ENCODE measurements around the gene PALM2AKAP2. TPM values are rescaled to one million over a fixed set of nuclear protein-coding genes. Genes with fewer than 3 reads are reported as not detected.
"Not testable (repeated sequence)": the region's sequence is repeated elsewhere in the genome, so short reads cannot be mapped to it uniquely, and the experiment has no call there.

The PALM2AKAP2 gene
- total RNA-seq, 1 experiment from 2014 or later, result 2.1 TPM

DNA sequence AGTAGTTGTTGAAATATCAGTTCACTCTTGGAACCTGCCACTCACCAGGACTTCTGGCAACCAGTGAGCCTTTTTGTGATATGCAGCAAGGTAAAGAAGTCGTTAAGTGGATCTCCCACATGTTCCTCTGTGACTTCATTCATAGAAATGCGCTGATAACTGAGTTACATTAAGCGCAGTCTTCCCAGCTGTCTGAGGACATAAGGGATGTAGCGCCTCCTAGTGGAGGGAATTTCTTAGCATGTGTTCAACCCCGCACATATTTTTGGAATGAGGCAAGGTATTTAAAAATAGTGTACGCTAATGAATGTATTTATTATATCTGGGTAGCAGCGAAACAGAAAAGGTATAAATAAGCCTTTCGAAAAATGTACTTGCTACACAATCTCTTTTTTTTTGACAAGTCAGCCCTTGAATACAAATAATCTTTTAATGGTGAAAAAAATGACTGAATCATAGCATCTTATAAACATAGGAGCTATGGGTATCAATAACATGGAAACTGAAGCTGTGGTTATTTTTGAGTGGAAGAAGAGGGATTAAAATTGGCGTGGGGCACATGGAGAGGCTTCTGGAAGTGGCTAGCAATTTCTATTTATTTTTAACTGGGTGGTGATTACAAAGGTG lies 38.0 kb downstream of the PALM2AKAP2 start:
- POLR2A ChIA-PET (ENCODE audit: unreplicated experiment), result no interaction called here
- Histone ChIP-seq H2AFZ (no peak overlapping the region), H3F3A (ENCODE audit: insufficient read depth, low read depth) (peaks cover 34% of the 10 kb centered on the region), H3K79me2 (ENCODE audit: low read depth) (peaks cover 4% of the 10 kb centered on the region; the same call in 1 of the 2 replicates), H3K4me3 (no peak overlapping the region), H3K9me2 (ENCODE audit: insufficient read depth) (no peaks in the 10 kb centered on the region), H3K9me3 (ENCODE audit: insufficient read depth, low read depth) (no peaks in the 10 kb centered on the region), H3K4me1 (replicated peaks; ENCODE audit: insufficient read depth) (peaks cover 40% of the 10 kb centered on the region), H3K27ac (peak overlapping the region; percentile 61; the same call in 1 of the 2 replicates), H3K36me3 (ENCODE audit: low read depth) (no peaks in the 10 kb centered on the region; the same call in 1 of the 2 replicates), H4K20me1 (ENCODE audit: insufficient read depth) (no peaks in the 10 kb centered on the region), H3K27me3 (ENCODE audit: insufficient read depth, low read depth) (no peaks in the 10 kb centered on the region), H3K4me2 (no peak overlapping the region)
- peak; percentile 73 to 81 for DNase-seq
- CTCF ChIA-PET, result interaction anchor here (0.6 to 1.1 kb wide), 4 partner anchors 212 to 596 kb away, joined by 3 read pairs; no protein-coding TSS in a partner anchor
- BruUV-seq (replicated peaks), result no TSS peak
- intact Hi-C loops (cut with micrococcal nuclease; ENCODE audit: unreplicated experiment), result loop anchor here (1.0 to 5.0 kb wide), 7 partner anchors 25 to 366 kb away; partner anchors contain the start of gene PALM2AKAP2
- TF ChIP-seq CTCF (conservative IDR thresholded peaks at IDR 0.05) (peak; percentile 86), EZH2 (IDR thresholded peaks at IDR 0.05; ENCODE audit: low read depth) (no peak)

DNA sequence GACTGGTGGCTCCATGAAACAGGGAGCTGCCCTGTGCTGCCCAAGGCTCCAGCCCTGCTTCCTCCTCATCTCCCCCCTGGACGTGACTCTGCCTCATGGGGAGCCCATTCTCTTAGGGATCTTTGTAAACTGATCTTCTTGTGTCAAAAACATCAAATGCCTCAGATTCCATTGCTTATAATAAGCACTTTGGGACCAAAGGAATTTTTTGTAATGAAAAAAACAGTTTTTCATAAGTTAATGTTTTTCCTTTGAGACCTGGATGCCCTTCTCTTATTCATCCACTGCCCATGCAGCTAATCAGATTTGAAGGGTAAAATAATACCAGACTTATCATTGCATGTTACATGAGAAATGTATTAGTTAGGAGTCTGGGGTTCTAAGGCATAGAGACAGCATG lies 41.7 kb downstream of the PALM2AKAP2 start:
- Histone ChIP-seq H3K79me2 (ENCODE audit: low read depth) (peaks cover 4% of the 10 kb centered on the region; the same call in 1 of the 2 replicates), H3K9me3 (ENCODE audit: insufficient read depth, low read depth) (no peaks in the 10 kb centered on the region), H2AFZ (no peak overlapping the region), H3K9me2 (ENCODE audit: insufficient read depth) (no peaks in the 10 kb centered on the region), H3K4me2 (no peak overlapping the region), H3K27me3 (ENCODE audit: insufficient read depth, low read depth) (no peaks in the 10 kb centered on the region), H3K4me3 (no peak overlapping the region), H3K27ac (no peak overlapping the region), H3K4me1 (replicated peaks; ENCODE audit: insufficient read depth) (peaks cover 16% of the 10 kb centered on the region), H3K36me3 (ENCODE audit: low read depth) (no peaks in the 10 kb centered on the region), H4K20me1 (ENCODE audit: insufficient read depth) (no peaks in the 10 kb centered on the region), H3F3A (ENCODE audit: insufficient read depth, low read depth) (peaks cover 17% of the 10 kb centered on the region)
- intact Hi-C loops (cut with micrococcal nuclease; ENCODE audit: unreplicated experiment), result no loop called here
- BruUV-seq (replicated peaks), result no TSS peak
- no peak for TF ChIP-seq EZH2 (IDR thresholded peaks at IDR 0.05; ENCODE audit: low read depth)
- no peak for TF ChIP-seq CTCF (conservative IDR thresholded peaks at IDR 0.05)
- CTCF ChIA-PET, result no interaction called here
- POLR2A ChIA-PET (ENCODE audit: unreplicated experiment), result no interaction called here
- DNase-seq, result no peak

DNA sequence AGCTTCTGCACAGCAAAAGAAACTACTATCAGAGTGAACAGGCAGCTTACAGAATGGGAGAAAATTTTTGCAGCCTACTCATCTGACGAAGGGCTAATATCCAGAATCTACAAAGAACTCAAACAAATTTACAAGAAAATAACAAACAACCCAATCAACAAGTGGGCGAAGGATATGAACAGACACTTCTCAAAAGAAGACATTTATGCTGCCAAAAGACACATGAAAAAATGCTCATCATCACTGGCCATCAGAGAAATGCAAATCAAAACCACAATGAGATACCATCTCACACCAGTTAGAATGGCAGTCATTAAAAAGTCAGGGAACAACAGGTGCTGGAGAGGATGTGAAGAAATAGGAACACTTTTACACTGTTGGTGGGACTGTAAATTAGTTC lies 45.4 kb downstream of the PALM2AKAP2 start:
- POLR2A ChIA-PET (ENCODE audit: unreplicated experiment); H3F3A ChIP-seq (ENCODE audit: insufficient read depth, low read depth); H4K20me1 ChIP-seq (ENCODE audit: insufficient read depth); H3K27me3 ChIP-seq (ENCODE audit: insufficient read depth, low read depth); H3K27ac ChIP-seq; H3K4me1 ChIP-seq (replicated peaks; ENCODE audit: insufficient read depth); H2AFZ ChIP-seq; H3K9me2 ChIP-seq (ENCODE audit: insufficient read depth); CTCF ChIA-PET; BruUV-seq (replicated peaks); H3K9me3 ChIP-seq (ENCODE audit: insufficient read depth, low read depth); H3K79me2 ChIP-seq (ENCODE audit: low read depth); intact Hi-C loops (cut with micrococcal nuclease; ENCODE audit: unreplicated experiment); H3K4me2 ChIP-seq; DNase-seq; H3K36me3 ChIP-seq (ENCODE audit: low read depth); H3K4me3 ChIP-seq: not testable (repeated sequence)

GRCh38 chr9:109826559-109826958 lies 46.6 kb downstream of the PALM2AKAP2 start:
- TF ChIP-seq EZH2 (IDR thresholded peaks at IDR 0.05; ENCODE audit: low read depth) (no peak), CTCF (conservative IDR thresholded peaks at IDR 0.05) (no peak)
- ChIA-PET POLR2A (ENCODE audit: unreplicated experiment) (no interaction called here), CTCF (no interaction called here)
- Histone ChIP-seq H3K27ac (no peak overlapping the region), H3K9me3 (ENCODE audit: insufficient read depth, low read depth) (no peaks in the 10 kb centered on the region), H3K36me3 (ENCODE audit: low read depth) (no peaks in the 10 kb centered on the region), H4K20me1 (ENCODE audit: insufficient read depth) (no peaks in the 10 kb centered on the region), H3K4me1 (replicated peaks; ENCODE audit: insufficient read depth) (no peaks in the 10 kb centered on the region), H3K4me3 (no peak overlapping the region), H3F3A (ENCODE audit: insufficient read depth, low read depth) (no peaks in the 10 kb centered on the region), H3K4me2 (no peak overlapping the region), H2AFZ (no peak overlapping the region), H3K27me3 (ENCODE audit: insufficient read depth, low read depth) (no peaks in the 10 kb centered on the region), H3K79me2 (ENCODE audit: low read depth) (no peaks in the 10 kb centered on the region), H3K9me2 (ENCODE audit: insufficient read depth) (no peaks in the 10 kb centered on the region)
- intact Hi-C loops (cut with micrococcal nuclease; ENCODE audit: unreplicated experiment), result no loop called here
- no peak for DNase-seq
- no TSS peak for BruUV-seq (replicated peaks)
